ENCODE results near the gene PAQR7.

Gene PAQR7

DNA sequence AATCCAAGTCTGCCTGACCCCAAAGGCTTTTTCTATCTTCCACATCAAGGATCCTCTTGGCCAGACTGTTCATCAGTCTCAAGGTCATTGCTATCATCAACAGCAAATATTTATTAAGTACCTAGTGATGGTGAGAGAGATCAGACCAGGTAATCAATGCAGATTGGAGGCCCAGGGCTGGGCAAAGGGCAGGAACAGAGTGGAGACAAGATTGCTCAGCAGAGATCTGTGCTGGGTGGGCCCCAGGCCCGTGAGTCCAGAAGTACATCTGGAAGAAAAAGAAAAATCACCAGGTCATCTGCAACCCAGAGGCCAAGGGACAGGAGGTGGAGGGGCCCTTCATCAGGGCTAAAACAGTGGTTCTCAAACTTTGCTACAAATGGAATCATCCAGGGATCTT lies 10.1 kb upstream of the PAQR7 start:
- no peak for TF ChIP-seq CTCF (IDR thresholded peaks at IDR 0.05; ENCODE audit: low read length, missing control alignments)
- no peak for DNase-seq (ENCODE audit: low read depth)
- H3K4me3 ChIP-seq (replicated peaks; ENCODE audit: low read depth, low read length) = no peak overlapping the region

DNA sequence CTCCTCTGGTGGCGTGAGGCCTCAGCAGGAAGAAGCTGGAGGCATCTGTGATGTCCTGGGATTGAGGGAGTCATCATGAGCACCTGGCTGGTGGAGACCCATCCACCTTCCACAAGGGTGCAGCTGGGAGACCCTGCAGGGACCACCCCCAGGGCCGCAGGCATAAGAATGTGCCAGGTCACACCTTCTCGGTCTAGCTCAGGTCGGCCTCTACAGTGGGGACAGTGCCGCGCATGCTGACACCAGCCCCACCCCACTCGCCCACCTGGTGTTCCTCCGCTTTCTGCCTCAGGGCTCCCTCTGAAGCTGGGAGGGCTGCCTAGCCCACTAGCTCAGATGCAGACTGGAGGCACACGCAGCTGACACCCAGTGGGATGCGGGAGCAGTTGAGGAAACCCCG lies 5.8 kb upstream of the PAQR7 start:
- DNase-seq (ENCODE audit: low read depth) = no peak
- H3K4me3 ChIP-seq (replicated peaks; ENCODE audit: low read depth, low read length) = no peak overlapping the region
- no peak for TF ChIP-seq CTCF (IDR thresholded peaks at IDR 0.05; ENCODE audit: low read length, missing control alignments)

GRCh38 chr1:25880518-25880917 lies 5.0 kb upstream of the PAQR7 start:
- TF ChIP-seq CTCF (IDR thresholded peaks at IDR 0.05; ENCODE audit: low read length, missing control alignments) = no peak
- H3K4me3 ChIP-seq (replicated peaks; ENCODE audit: low read depth, low read length) = no peak overlapping the region
- no peak for DNase-seq (ENCODE audit: low read depth)

DNA sequence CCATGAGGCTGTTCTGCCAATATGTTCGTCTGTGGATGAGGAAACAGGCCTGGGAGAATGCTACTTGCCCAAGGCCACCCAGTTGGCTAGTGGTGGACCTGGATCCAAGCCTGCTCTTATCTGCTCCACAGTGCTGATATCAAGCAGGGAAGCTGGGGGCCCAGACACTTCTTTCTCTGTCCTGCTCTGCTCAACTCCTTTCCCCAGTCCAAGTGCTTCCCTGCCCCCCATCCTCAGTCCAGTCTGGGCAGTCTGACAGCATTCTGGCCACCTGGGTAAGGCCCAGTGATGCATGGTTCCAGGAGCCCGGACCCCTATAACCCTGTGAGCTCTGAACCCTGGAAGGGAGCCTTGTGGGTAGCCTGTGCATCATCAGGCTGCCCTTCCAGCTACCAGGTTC lies 4.2 kb upstream of the PAQR7 start:
- no peak for TF ChIP-seq CTCF (IDR thresholded peaks at IDR 0.05; ENCODE audit: low read length, missing control alignments)
- no peak overlapping the region for H3K4me3 ChIP-seq (replicated peaks; ENCODE audit: low read depth, low read length)

GRCh38 chr1:25878690-25879089 lies 3.2 kb upstream of the PAQR7 start:
- TF ChIP-seq CTCF (IDR thresholded peaks at IDR 0.05; ENCODE audit: low read length, missing control alignments) = no peak
- H3K4me3 ChIP-seq (replicated peaks; ENCODE audit: low read depth, low read length) = no peak overlapping the region
- no peak for DNase-seq (ENCODE audit: low read depth)

More for the DNA sequence above, 4.2 kb upstream of the PAQR7 start:
- DNase-seq (ENCODE audit: low read depth) = peak; percentile 61

- no peak for DNase-seq (ENCODE audit: low read depth)
- H3K4me3 ChIP-seq (replicated peaks; ENCODE audit: low read depth, low read length) = no peak overlapping the region
- no peak for TF ChIP-seq CTCF (IDR thresholded peaks at IDR 0.05; ENCODE audit: low read length, missing control alignments)
These were observed 1.6 kb upstream of the PAQR7 start for GRCh38 chr1:25877155-25877554.

- DNase-seq (ENCODE audit: low read depth) = no peak
- no peak overlapping the region for H3K4me3 ChIP-seq (replicated peaks; ENCODE audit: low read depth, low read length)
- no peak for TF ChIP-seq CTCF (IDR thresholded peaks at IDR 0.05; ENCODE audit: low read length, missing control alignments)
These were observed 1.2 kb upstream of the PAQR7 start for GRCh38 chr1:25876693-25877077.
